HG02970 (cell line): ENCODE data around the gene PTGFRN.

ENCODE experiments used
- ATAC-seq: cut with Tn5 transposase; IDR thresholded peaks from one replicate; pipeline ENCODE4 v1.9.1; 2021; ENCODE audit warnings: mild to moderate bottlenecking, moderate library complexity, moderate number of reproducible peaks; ENCODE audit not compliant: unreplicated experiment, low FRiP score

The PTGFRN gene

DNA sequence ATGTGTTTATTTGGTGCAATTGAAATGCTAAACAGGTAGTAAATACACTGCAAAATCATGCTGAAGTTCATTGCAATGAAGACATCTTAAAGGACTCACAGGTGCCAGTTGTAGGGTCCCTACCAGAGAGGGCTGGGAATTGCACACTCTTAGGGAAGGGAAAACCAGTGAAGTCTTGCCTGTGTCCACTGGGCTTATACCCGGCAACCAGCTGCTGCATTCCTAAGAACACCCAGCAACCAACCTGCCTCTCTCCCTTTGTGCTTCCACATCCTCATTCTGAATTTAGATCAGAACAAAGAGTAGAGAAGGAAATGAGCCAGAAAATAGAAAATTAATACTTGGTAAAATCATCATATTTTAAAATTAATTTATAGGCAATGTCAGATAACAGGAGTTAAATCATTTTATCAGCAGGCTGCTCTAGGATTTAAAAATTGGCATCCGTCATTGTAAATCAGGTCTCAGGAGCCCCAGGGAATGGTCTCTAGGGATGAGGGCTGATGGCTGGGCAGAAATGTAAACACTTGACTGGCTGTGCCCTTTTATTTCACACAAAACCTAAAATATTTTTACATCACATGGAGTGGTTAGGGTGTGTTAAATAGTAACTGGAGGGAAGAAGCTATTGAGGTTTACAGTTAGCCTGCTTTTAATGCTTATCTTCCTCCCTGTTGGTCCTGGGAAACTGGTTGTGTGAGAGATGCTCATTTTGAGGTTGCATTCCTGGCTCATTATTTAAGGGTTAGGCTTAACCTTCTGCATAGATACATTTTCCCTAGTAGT, 31.3 kb downstream of the PTGFRN start:
- ATAC-seq: no peak

DNA sequence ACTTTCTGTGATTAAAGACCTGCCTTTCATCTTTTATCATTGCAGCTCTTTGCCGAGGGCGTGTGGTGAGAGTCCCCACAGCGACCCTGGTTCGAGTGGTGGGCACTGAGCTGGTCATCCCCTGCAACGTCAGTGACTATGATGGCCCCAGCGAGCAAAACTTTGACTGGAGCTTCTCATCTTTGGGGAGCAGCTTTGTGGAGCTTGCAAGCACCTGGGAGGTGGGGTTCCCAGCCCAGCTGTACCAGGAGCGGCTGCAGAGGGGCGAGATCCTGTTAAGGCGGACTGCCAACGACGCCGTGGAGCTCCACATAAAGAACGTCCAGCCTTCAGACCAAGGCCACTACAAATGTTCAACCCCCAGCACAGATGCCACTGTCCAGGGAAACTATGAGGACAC, 32.0 kb downstream of the PTGFRN start:
- no peak for ATAC-seq

DNA sequence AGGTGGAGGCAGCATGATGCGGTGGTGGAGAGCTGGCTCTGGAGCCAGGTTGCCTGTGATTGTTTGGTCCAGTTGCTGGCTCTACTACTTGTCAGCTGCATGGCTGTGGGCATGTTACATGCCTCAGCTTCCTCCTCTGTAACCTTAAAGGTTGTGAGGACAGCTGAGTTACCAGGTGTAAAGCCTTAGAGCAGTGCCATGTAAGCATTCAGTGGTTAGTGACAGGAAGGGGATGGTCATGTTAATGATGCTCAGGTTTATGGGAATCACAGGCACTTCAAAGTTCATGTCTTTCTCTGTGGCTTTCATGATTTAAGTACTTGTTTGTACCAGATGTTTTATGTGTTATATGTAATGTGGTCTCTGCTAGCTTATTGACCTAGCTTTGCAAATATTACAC, 32.6 kb downstream of the PTGFRN start:
- ATAC-seq: no peak

DNA sequence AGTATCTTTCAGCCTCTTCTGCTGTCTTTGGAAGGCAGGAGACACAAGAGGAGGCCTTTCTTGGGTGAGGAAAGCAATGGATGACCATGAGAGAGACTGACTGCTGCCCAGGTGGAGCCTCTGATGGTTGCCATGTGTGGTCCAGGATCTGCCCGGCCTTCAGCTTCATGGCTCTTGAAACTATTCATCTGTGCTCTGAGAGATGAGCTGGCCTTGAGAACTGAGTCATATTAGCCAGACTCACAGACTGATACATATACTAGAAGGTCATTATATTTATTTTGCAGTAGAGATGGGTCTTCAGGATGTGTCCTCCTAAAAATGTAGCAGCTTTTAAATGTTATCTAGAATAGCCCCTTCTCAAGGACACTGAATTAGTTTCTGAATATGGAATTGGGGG, 33.7 kb downstream of the PTGFRN start:
- ATAC-seq: no peak

DNA sequence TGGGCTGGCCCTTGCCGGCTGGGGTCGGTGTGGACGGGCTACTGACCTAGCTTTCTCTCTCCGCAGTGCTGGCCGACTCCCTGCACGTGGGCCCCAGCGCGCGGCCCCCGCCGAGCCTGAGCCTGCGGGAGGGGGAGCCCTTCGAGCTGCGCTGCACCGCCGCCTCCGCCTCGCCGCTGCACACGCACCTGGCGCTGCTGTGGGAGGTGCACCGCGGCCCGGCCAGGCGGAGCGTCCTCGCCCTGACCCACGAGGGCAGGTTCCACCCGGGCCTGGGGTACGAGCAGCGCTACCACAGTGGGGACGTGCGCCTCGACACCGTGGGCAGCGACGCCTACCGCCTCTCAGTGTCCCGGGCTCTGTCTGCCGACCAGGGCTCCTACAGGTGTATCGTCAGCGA, 34.9 kb downstream of the PTGFRN start:
- no peak for ATAC-seq

DNA sequence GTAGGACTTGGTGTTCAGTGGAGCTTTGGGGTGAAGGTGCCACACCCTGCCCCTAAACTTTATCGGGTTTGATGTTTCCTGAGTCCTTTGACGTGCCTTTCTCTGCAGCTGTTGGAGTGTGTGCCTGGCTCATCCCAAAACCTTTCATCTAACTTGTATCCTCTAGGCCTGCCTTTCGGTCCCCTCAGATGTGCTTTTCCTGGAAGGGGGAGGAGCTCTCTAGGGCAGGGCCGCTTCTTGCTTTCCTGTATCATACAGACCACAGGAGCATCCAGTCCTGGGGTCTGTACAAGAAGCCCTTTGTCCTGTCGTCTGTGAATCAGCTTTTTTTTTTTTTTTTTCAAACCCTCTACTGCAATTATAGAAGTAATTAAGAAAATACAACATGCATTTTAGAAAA, 35.7 kb downstream of the PTGFRN start:
- no peak for ATAC-seq

DNA sequence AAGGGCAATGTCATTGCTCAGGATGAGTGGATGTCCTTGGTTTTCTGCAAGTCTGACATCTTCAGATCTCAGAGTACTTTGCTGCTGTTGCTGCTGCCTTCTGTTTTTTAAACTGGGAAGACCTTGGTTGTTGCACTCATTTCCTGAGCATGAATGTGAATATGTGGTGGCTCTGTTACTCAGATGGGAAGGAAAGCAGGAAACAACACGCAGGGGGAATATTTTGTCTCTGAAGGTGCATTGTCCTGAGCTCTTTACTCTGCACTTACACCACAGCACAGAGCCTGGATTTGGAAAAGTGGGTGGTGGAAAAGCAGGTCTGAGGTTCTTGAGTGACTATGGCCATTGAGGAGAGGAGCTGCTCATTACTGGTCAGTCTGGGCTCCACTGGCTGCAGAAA, 36.3 kb downstream of the PTGFRN start:
- no peak for ATAC-seq

DNA sequence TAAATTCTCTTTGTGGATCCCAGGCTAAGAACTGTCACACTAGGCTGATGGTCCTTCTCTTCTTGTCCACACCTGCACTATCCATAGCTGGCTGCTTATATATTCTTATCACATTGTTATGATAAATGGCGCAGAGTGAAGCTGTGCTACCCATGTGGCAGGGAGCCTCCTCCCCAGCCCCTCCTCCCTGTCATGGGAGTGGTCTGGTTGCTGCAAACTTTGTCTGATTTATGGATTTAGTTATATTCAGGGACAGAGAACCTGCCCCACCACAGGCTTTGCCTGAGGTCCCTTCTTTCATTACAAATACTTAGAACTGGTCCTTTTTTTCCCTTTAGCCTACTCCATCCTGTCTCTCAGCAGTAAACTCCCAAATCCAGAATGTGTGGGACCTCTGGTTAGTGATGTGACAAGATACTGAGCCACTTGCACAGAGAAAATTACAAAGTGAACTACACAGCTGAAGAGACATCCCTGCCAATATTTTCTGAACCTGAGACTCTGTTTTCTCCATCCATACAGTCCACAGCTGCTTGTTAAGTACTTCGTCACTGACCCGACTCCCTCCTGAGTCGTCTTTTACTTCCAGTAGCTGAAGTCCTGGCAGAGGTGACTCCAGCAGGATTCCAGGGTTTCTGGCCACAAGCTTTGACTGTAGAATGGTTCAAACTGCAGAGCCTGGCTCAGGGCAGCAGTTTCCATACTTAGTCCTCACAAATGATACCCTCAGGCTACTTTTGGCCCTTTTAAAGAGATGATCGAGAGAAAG, 37.6 kb downstream of the PTGFRN start:
- ATAC-seq: no peak

DNA sequence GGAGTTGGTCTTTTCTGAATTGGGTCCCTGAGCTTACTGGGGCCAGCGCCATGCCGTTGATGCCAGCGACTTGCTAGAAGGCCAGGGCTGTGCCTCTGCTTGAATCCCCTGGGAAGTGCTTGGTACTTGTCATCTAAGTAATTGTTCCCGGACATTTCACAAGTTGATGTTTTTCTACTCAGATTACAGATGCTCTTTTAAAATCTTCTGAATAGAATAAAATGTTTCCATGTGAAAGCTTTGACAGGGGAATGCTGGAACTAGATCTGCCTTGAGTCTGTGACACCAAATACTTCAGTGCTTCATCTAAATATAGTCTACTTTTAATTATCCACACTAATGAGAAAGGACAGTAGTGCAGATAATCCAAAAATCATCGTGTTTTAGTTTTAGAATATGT, 38.3 kb downstream of the PTGFRN start:
- ATAC-seq: no peak

DNA sequence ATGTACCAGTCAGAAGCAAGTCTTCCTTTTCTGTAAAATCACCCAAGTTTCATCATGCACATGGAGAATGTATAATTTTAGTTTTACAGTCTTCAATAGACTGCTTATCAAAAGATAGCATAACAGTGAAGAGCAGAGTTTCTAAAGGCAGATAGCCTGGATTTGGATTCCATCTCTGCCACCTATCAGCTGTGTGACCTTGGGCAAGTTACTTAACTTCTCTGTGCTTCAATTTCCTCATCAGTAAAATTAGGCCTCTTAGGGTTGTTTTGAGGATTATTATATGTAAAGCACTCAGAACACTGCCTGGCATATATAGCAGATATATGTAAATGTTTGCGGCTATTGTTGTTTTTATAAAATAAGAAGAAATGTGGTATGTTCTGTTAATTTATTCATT, 38.9 kb downstream of the PTGFRN start:
- ATAC-seq: no peak

DNA sequence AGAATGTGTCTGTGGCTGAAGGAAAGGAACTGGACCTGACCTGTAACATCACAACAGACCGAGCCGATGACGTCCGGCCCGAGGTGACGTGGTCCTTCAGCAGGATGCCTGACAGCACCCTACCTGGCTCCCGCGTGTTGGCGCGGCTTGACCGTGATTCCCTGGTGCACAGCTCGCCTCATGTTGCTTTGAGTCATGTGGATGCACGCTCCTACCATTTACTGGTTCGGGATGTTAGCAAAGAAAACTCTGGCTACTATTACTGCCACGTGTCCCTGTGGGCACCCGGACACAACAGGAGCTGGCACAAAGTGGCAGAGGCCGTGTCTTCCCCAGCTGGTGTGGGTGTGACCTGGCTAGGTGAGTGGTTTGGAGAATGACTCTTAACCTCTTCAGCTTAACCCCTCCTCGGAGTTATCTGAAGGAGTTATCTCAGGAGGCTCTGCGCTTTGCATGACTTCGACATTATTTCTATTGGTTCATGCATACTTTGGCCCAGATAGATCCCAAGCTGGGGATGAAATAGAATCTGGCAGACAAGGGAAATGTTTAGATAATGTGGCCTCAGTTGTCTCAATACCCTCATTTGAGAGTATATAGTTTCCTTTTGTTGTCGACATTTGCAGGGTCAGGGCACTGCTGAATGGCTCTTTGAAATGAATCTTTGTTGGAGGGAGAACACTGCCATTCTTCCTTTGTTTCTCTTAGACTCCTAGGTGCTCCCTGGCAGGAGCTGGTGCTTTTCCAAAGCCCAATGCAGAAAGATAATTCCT, 39.7 kb downstream of the PTGFRN start:
- no peak for ATAC-seq

DNA sequence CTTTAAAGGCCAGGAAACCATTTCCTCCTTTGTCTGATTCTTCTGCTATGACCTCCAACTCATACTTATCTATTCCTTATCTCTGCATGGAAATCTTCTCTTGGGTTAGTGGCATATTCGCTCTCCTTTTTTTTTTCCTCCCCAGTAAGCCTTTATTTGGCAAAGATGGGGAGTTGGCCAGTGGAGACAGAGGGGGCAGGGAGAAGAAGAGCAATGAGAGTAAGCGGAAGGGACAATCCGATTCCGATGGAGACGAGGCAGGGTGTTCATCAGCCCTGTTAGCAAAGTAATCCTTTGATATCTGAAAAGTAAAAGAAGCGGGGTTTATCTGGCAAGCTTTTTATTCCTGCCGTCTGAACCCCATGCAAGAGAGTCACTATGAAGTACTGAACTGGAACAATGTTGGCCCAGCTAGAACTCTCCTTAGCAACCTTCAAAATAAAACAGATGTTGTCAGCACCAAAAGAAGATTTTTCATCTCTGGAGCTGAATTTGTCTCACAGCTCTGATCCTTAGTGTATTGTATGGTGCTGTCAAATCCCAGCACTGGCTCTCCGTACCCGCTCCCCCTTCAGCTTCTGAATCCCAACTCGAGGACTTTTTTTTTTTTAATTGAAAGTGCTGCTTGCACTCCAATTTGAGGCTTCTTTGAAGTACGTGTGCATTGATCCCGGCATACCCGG, 40.9 kb downstream of the PTGFRN start:
- ATAC-seq: no peak

DNA sequence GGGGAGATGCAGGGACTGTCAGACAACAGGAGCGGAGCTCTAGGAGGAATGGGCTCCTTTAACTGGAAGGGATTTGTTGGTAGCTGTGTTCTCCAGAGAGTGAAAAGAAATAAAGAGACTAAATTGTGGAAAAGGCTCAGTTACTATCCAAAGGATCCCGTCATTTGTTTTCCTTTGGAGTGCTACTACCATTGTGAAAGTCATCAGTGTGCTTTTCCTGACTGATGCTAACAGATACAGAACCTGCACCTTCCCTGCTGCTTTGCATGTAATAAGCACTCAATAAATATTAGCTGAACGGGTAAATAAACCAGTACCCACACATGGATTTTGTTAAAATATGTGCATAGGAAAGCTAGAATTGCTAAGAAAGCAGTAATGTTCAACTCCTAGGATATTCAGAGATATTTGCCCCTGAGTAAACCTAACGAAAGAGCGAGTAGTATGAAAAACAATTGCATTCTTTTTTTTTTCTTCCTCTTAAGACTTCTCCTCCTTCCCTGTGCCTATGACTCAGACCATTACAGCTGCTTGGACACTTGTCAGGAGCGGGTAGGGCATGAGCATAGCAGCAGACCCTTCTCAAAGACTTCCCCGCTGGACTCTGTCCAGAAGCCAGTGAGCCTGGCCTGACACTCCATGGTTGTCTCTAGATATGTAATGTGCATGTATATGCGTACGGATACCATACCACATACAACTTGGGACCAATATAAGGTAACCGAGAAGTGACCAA, 41.7 kb downstream of the PTGFRN start:
- no peak for ATAC-seq

DNA sequence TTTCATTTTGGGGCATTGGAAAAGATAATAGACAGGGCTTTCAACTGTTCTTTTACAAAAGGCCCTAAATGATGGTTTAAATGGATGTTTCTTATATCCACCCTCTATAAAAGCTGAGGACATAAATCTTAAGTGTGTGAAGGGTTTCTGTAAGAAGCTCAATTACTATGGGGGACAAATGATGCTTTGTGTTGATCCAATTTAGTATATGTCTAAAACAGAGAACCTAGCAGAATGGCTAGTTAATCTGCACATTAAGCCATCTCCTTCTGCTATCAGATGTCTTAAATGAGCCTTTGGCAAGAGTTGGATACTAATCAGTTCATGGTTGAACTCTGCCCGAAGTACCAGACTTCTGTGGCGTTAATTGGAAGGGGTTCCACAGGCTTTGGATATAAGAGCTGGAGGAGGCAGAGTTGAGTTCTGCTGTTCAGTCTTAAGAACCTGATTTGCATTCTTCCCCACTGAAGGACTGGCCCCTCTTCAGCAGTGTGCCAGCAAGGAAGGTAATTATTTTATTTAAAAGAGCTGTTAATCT, 43.1 kb downstream of the PTGFRN start:
- no peak for ATAC-seq

DNA sequence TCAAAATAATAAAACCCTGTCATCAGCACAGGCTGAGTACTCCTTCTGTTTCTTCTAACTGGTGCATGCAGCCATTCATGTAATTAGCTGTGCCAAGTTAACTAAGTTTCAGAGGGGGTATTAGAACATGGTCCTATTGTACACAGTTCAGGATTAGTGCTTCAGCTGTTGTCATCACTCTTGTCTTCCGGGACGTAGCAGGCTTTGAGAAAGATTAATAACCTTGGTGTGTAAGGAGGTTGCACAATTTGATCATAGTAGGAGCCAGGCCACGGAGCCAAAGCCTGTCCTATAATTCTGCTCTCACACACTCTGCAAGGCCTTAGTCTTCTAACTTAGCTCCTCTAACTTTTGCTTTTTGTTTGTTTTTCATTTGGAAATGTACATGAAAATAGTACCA, 44.7 kb downstream of the PTGFRN start:
- ATAC-seq: no peak

DNA sequence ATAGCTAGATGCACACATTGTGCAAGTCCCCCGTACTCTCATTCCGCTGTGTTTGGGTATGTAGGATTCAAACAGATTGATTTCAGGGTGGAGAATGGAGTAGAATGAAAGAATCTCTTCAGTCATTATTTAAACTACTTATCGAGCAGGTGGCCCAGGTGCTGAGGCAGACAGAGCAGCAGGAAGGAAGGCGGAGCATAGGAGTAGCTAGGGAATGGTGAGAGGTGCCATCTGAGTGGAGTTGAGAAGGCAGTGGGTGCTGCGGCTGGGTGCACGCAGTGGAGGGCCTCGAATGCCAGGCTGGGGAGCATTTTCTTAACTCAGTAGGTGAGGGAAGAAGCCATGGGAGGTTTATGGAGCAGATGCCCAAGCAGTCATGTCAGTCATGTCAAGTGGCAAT, 46.7 kb downstream of the PTGFRN start:
- no peak for ATAC-seq

DNA sequence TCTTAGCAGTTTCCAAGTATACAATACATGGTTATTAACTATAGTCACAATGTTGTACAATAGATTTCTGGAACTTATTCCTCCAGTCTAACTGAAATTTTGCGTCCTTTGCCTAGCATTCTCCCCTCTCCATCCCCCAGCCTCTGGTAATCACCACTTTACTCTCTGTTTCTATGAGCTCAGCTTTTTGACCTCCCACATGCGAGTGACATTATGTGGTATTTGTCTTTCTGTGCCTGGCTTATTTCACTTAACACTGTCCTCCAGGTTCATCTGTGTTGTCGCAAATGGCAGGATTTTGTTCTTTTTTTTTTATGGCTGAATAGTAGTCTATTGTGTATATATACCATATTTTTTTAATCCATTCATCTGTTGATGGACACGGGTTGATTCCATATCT, 47.9 kb downstream of the PTGFRN start:
- no peak for ATAC-seq

DNA sequence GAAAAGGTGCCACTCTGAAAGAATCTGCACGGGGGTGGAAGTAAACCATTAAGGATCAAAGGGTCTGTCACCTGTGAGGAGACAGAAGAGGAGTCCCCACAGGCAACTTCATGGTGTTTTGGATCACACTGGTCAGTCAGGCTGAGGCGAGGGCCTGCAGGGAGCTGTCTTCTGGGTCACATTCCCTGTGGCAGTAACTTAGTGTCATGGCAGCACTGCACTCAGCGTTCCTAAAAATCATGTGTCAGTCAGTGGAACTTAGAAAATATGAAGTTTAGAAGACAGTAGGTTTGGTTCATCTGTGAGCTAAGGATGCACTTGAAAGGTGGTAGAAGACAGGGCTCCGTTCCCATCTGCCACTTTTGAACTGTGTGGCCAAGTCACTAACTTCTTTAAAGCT, 48.4 kb downstream of the PTGFRN start:
- no peak for ATAC-seq

DNA sequence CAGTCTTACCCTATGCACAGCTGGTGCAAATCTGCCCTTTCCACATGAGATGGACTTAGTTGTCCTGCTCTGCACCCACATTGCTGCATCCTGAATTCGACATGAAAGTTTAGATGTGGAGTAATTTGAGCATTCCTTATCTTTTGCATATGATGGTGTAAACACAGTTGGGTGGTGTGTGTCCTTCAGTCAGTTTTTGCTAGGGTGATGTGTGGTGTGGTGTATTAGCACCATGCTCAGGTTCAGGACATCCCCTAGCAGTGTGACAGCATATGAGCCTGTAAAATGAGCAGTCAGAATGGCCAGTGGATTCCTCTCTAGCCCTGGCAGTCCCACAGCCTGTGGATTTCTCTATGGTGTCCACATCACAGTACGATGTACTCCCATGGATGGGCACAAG, 49.3 kb downstream of the PTGFRN start:
- no peak for ATAC-seq

DNA sequence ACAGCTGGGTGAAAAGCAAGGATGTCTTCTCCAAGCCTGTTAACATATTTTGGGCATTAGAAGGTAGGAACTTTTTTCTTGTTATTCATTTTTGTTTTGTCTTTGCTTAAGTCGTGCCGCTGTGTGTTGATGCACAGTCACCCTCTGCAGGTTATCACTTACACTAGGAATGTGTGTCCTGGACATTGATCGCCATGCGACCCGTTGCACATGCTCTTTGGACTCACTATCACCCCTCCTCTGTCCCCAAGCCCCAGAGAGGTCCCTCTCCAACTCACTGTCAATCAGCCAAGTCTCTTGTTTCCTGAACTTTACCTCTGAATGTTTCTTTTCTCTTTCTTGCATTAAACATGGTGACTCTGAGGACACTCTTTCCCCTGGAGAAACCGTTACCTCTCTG, 51.9 kb downstream of the PTGFRN start:
- no peak for ATAC-seq
